GM12873 (cell line): ENCODE measurements around the gene IL18RAP.

ENCODE experiments used
- TF ChIP-seq, protein P1 (sequence below): IDR thresholded peaks from 2 replicates; pipeline ENCODE4 v1.5.1; 2012; ENCODE audit warnings: low read depth, mild to moderate bottlenecking, moderate library complexity, low read length, control low read depth; ENCODE audit not compliant: insufficient read depth; ENCODE audit errors: missing control alignments

IL18RAP gene

DNA sequence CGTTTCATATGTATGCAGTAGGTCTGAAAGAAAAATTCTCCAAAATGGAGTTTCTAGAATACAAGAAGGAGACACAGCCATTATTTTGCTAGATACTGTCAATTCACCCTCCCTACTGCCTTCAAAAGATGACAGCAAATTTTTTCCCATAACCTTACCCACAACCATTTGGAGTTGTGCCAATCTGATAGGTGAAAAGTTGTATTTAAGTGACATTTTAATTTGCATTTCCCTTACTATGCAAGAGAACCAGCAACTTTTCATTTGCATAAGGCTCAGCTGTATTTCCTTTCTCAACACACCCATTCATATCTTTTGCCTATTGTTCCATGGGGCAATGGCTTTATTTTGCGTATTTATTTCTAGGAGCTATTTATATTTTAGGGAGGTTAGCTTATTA lies 31.4 kb upstream of the IL18RAP start:
- TF ChIP-seq, protein P1, sequence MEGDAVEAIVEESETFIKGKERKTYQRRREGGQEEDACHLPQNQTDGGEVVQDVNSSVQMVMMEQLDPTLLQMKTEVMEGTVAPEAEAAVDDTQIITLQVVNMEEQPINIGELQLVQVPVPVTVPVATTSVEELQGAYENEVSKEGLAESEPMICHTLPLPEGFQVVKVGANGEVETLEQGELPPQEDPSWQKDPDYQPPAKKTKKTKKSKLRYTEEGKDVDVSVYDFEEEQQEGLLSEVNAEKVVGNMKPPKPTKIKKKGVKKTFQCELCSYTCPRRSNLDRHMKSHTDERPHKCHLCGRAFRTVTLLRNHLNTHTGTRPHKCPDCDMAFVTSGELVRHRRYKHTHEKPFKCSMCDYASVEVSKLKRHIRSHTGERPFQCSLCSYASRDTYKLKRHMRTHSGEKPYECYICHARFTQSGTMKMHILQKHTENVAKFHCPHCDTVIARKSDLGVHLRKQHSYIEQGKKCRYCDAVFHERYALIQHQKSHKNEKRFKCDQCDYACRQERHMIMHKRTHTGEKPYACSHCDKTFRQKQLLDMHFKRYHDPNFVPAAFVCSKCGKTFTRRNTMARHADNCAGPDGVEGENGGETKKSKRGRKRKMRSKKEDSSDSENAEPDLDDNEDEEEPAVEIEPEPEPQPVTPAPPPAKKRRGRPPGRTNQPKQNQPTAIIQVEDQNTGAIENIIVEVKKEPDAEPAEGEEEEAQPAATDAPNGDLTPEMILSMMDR = no peak

DNA sequence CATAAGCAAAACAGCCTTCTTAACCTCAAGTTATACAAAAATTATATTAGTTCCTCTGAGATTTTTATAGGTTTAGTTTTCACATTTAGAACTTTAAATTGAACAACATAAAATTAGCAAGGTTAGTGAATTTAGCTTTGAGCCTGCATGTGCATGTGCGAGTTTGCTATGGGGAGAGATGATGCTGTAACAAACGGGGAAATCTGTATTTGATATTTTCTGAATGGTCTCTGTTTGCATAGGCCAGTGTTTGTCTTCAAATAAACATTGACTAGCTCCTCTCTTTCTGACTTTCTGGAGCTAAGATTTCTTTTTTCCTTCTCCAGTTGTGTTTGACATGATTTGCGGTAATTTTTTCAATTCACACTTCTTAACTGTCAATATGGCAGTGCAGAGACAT lies 30.9 kb upstream of the IL18RAP start:
- TF ChIP-seq, protein P1 = no peak

DNA sequence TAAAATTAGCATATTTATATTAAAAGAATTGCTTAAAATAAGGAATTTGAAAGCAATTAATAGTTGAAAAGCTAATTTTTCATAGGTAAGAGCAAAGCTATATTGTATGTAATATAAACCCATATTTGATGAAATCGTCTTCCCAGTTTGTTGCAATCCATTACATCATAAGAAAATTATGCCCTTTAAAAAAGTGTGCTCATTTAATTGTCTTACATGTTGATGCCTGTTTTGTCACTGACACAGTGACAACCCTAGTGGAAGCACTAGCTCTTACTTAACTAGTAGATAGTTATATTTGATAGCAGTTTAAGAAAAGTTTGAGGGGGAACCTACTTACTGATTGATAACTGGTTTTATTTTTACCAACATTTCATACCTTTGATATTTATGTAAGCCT lies 30.0 kb upstream of the IL18RAP start:
- TF ChIP-seq, protein P1 = no peak

DNA sequence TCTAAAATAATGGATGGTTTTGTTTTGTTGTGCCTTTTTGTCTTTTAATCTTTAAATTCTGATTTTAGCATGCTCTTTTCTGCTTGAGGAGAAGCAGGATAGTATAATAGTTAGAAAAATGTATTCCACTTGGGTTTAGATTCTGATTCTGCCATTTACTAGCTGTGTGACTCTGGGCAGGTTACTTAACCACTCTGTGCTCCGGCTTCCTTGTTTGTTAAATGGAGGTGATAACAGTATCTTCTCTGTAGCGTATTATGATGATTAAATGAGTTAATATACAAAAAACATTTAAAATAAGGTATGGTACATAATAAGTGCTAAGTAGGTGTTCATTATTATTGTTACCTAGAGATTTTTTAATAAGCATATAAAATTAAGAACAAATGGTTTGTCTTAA lies 26.9 kb upstream of the IL18RAP start:
- TF ChIP-seq, protein P1 = no peak

DNA sequence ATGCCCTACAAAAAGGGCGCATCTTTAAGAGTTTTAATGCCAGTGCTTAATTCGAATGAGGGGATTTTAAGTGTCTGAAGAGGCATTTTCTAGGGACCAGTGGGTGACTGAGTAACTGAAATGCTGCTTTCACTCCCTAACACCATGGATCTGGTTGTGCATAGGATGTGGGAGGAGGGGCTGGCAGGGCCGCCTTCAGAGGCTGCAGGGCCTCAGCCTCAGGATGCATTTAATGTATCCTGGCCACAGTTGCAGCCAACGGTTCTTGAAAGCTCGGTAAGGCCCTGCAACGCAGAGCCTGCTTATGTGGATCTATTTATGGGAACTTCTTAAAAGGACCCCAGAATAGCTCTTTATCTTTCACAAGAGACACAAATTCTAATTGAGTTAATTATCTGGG lies 25.8 kb upstream of the IL18RAP start:
- TF ChIP-seq, protein P1 = no peak

DNA sequence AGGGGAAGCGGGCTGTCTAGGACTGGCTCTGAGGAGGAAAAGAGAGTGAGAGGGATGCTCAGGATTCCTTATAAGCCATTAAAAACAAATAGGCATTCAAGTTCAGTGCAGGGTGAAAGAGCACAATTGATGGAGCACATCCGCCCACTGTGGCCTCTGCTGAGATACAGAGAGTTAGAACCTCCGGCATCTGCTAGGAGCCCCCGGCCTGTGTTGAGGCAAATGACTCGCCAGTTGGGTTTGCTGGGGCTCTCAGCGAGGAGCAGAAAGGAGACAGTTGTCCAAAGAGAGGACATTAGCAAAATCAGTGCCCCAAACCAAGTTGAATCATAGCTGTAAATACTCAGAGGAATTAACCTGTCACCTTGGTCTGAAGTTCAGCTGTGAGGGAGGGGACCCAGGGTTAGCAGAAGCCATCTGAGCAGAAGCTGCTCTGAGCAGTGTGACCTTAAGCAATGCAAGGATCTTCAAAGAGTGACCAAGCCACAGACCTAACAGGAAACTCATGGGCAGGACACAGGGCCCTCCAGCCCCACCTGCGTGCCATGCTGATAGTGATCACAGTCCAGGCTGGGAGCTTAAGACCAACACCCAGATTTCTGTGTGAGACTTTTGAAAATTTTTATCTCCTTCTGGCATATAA lies 23.3 kb upstream of the IL18RAP start:
- TF ChIP-seq, protein P1 = no peak

DNA sequence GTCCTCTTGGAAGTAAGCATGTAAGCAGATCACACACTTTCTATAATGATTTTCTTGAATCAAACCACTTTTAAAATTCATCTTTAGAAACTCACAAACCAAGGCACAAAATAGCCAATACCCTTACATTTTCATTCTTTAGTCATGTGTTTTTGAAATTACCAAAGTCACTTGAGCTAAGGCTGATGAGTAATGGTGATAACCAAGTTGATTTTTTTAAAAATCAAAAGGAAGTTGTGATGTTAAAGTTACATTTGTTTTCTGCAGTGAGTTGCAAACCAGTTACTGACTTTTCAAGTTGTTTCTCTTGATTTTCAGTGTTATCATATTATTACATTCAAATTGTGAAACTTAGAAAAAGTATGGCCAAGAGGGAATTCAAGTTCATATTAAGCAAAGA lies 21.5 kb upstream of the IL18RAP start:
- TF ChIP-seq, protein P1 = no peak

DNA sequence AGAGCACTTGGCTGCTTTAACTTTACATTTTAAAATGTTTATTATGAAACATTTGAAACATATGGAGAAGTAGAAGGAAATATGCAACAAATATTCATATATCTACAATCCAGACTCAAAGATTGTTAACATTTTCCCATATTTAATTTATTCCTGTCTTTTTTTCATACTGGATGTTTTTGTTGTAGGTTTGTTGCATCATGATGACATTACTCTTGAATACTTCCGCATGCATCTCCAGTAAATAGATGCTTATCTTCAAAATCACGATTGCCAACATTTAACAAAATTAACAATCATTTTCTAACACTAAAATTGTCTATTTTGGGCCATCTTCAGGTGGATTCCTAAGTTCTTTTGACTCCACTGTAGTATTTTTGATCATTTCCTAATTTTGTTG lies 21.1 kb upstream of the IL18RAP start:
- TF ChIP-seq, protein P1 = no peak
